Osteoblast (primary cell): ENCODE measurements around the gene ZEB2. TPM values are rescaled to one million over a fixed set of nuclear protein-coding genes. Genes with fewer than 3 reads are reported as not detected.

Source experiments
- DNase-seq: peaks from one replicate; pipeline ENCODE4 v3.0.0; 2011; ENCODE audit warnings: low spot score, mixed read lengths; ENCODE audit not compliant: insufficient read length; ENCODE audit errors: missing footprints
- H2AFZ ChIP-seq: 2 replicates; pipeline ENCODE4 v1.6.0; 2011; ENCODE audit warnings: mild to moderate bottlenecking, low read length
- H3K27ac ChIP-seq: 2 replicates; pipeline ENCODE4 v1.5.1; 2011; ENCODE audit warnings: mild to moderate bottlenecking, low read depth, low read length, moderate library complexity
- H3K27me3 ChIP-seq: 2 replicates; pipeline ENCODE4 v1.6.0; 2012; ENCODE audit warnings: mild to moderate bottlenecking, control low read depth, inconsistent platforms, low read length, moderate library complexity; ENCODE audit not compliant: insufficient read depth
- H3K36me3 ChIP-seq: 2 replicates; pipeline ENCODE4 v1.5.1; 2011; ENCODE audit warnings: mild to moderate bottlenecking, low read length, control low read depth, moderate library complexity; ENCODE audit not compliant: insufficient read depth
- H3K4me1 ChIP-seq: 2 replicates; pipeline ENCODE4 v1.5.1; 2011; ENCODE audit warnings: mild to moderate bottlenecking, low read length, control low read depth, moderate library complexity; ENCODE audit not compliant: insufficient read depth
- H3K4me2 ChIP-seq: 2 replicates; pipeline ENCODE4 v1.6.0; 2011; ENCODE audit warnings: mild to moderate bottlenecking, low read length; ENCODE audit not compliant: insufficient read depth
- H3K4me3 ChIP-seq: fragments of 200-600 bp; sonication (generic); 3 replicates; pipeline ENCODE4 v1.5.1; 2012; ENCODE audit warnings: mild to moderate bottlenecking, low read length, inconsistent platforms; ENCODE audit not compliant: insufficient read depth
- H3K79me2 ChIP-seq: 2 replicates; pipeline ENCODE4 v1.6.0; 2012; ENCODE audit warnings: mild to moderate bottlenecking, low read length, control low read depth, inconsistent platforms; ENCODE audit not compliant: insufficient read depth
- H3K9me3 ChIP-seq: 2 replicates; pipeline ENCODE4 v1.5.1; 2011; ENCODE audit warnings: low read depth, low read length, control low read depth
- H4K20me1 ChIP-seq: 2 replicates; pipeline ENCODE4 v1.6.0; 2012; ENCODE audit warnings: mild to moderate bottlenecking, low read length, control low read depth; ENCODE audit not compliant: insufficient read depth
- CTCF ChIP-seq: IDR thresholded peaks from 2 replicates; pipeline ENCODE4 v1.5.1; 2011; ENCODE audit warnings: mild to moderate bottlenecking, low read depth, low read length, moderate library complexity; ENCODE audit errors: extremely low read depth
- total RNA-seq: library from RNA; depleted of rRNA; stranded (reverse); fragments of >200 nt; gene quantifications from 2 replicates; pipeline ENCODE4 v1.2.3, GENCODE V29; 2012

Gene ZEB2
- total RNA-seq, 1 donor: 119 TPM

GRCh38 chr2:144447535-144447934 is 72.4 kb downstream of the ZEB2 start:
- H3K4me3 ChIP-seq: no peak overlapping the region
- no peak overlapping the region for H3K4me2 ChIP-seq
- peaks cover 9% of the 10 kb centered on the region for H3K4me1 ChIP-seq
- no peak overlapping the region for H3K27ac ChIP-seq
- no peaks in the 10 kb centered on the region for H3K9me3 ChIP-seq
- TF ChIP-seq CTCF: no peak
- no peaks in the 10 kb centered on the region for H3K27me3 ChIP-seq
- H3K36me3 ChIP-seq: no peaks in the 10 kb centered on the region
- H4K20me1 ChIP-seq: no peaks in the 10 kb centered on the region
- DNase-seq: no peak
- no peak overlapping the region for H2AFZ ChIP-seq
- peaks cover 97% of the 10 kb centered on the region for H3K79me2 ChIP-seq

- Histone ChIP-seq H3K27ac (no peak overlapping the region), H3K36me3 (no peaks in the 10 kb centered on the region), H3K4me2 (no peak overlapping the region), H3K4me3 (no peak overlapping the region), H4K20me1 (no peaks in the 10 kb centered on the region), H3K27me3 (no peaks in the 10 kb centered on the region), H3K9me3 (no peaks in the 10 kb centered on the region), H3K4me1 (peaks cover 4% of the 10 kb centered on the region), H2AFZ (no peak overlapping the region), H3K79me2 (peaks cover 95% of the 10 kb centered on the region)
- DNase-seq: no peak
- no peak for TF ChIP-seq CTCF
Measured at GRCh38 chr2:144446136-144446535, 73.8 kb downstream of the ZEB2 start.

- H4K20me1 ChIP-seq: no peaks in the 10 kb centered on the region
- H2AFZ ChIP-seq: no peak overlapping the region
- H3K36me3 ChIP-seq: no peaks in the 10 kb centered on the region
- H3K27me3 ChIP-seq: no peaks in the 10 kb centered on the region
- no peak for DNase-seq
- no peak overlapping the region for H3K4me2 ChIP-seq
- no peak overlapping the region for H3K27ac ChIP-seq
- H3K4me3 ChIP-seq: no peak overlapping the region
- H3K9me3 ChIP-seq: no peaks in the 10 kb centered on the region
- H3K4me1 ChIP-seq: peaks cover 4% of the 10 kb centered on the region
- no peak for TF ChIP-seq CTCF
- peaks cover 93% of the 10 kb centered on the region for H3K79me2 ChIP-seq
Measured at GRCh38 chr2:144445196-144445595, 74.7 kb downstream of the ZEB2 start.

- Histone ChIP-seq H3K4me2 (peak overlapping the region; percentile 0), H3K27me3 (no peaks in the 10 kb centered on the region), H3K4me1 (peaks cover 4% of the 10 kb centered on the region), H4K20me1 (no peaks in the 10 kb centered on the region), H3K36me3 (no peaks in the 10 kb centered on the region), H2AFZ (no peak overlapping the region), H3K9me3 (no peaks in the 10 kb centered on the region), H3K79me2 (peaks cover 93% of the 10 kb centered on the region), H3K4me3 (no peak overlapping the region), H3K27ac (peak overlapping the region; percentile 21)
- DNase-seq: no peak
- no peak for TF ChIP-seq CTCF
Measured at GRCh38 chr2:144443837-144444817, 75.8 kb downstream of the ZEB2 start.
